ENCODE measurements around the gene ZNF282.

GRCh38 chr7:149254181-149254858, 59.0 kb downstream of the ZNF282 start:
- TF ChIP-seq FOXA3 (CRISPR knock-in tag; conservative IDR thresholded peaks at IDR 0.05 in 1 of 2, IDR thresholded peaks at IDR 0.05 in 1 of 2) (no peak), ARID3A (IDR thresholded peaks at IDR 0.05; ENCODE audit: borderline replicate concordance, low read depth, low read length) (no peak), POLR2A (conservative IDR thresholded peaks at IDR 0.05) (no peak), CTCF (IDR thresholded peaks at IDR 0.05 in 2 of 3, conservative IDR thresholded peaks at IDR 0.05 in 1 of 3; ENCODE audit: insufficient read depth in 2 of 3, low read depth in 1 of 3, low read length in 3 of 3) (no peak)
